HG03439 (cell line): ENCODE measurements around the gene ELAVL4.
"Not testable (repeated sequence)": the region's sequence is repeated elsewhere in the genome, so short reads cannot be mapped to it uniquely, and the experiment has no call there.

Experiments used
- ATAC-seq: cut with Tn5 transposase; IDR thresholded peaks from one replicate; pipeline ENCODE4 v1.9.1; 2021; ENCODE audit warnings: mild to moderate bottlenecking, moderate library complexity; ENCODE audit not compliant: unreplicated experiment

ELAVL4 gene

GRCh38 chr1:50123071-50123470 lies 14.4 kb downstream of the ELAVL4 start:
- ATAC-seq, result no peak

DNA sequence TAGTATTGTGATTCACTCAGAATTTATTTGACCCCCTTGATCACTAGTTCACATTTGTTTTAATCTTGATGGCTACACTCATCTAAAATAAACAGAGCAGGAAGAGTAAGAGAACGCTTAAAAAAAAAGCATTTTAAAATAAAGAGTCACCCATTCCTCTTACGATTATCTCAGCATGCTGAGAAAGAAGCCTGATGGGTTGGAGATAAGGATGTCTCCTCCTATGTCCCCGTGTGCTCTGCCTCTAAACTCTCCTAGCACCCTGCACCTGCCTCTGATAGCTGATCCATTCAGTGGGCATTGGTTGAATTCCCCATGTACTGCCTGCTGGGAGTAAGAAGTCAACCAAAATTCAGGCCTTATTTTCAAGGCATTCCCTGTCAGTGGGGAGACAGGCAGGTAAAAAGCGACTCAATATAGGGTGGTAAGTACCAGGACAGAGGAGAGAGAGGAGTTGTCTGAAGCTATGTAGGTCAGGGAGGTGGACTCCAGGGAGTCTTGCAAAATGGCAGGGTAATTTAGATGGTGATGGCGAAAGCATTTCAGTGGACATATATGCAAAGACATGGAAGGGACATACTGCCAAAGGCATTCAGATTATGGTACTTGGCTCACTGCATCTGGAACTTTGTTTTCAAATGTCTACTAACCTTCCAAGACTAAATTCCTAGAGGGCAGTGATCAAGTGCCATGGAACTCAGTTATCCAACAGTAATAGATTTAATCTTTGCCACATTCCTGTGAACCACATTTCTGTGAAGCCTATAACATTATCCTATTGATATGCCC lies 18.4 kb downstream of the ELAVL4 start:
- ATAC-seq, result no peak

- ATAC-seq, result no peak
These were observed 20.5 kb downstream of the ELAVL4 start for GRCh38 chr1:50129201-50129600.

GRCh38 chr1:50132347-50132894 lies 23.7 kb downstream of the ELAVL4 start:
- ATAC-seq, result no peak

DNA sequence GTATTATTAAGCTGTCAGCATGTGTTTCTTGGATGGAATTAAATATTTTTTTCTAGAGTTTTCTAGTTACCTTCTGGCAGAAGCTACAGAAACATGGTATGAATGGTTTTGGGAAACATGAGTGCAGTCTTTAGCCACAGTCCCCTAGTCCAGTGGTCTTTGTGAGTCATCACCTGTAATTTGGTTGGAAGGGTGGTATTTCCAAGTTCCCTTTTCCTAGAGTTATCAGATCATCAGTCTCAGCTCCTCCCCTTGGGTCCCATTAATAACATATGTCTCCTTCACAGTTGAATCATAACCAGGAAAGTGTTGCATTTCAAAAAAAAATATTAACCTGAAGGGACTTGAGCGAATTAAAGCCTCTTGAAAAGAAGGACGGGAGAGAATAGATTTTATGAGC lies 27.0 kb downstream of the ELAVL4 start:
- ATAC-seq, result no peak

DNA sequence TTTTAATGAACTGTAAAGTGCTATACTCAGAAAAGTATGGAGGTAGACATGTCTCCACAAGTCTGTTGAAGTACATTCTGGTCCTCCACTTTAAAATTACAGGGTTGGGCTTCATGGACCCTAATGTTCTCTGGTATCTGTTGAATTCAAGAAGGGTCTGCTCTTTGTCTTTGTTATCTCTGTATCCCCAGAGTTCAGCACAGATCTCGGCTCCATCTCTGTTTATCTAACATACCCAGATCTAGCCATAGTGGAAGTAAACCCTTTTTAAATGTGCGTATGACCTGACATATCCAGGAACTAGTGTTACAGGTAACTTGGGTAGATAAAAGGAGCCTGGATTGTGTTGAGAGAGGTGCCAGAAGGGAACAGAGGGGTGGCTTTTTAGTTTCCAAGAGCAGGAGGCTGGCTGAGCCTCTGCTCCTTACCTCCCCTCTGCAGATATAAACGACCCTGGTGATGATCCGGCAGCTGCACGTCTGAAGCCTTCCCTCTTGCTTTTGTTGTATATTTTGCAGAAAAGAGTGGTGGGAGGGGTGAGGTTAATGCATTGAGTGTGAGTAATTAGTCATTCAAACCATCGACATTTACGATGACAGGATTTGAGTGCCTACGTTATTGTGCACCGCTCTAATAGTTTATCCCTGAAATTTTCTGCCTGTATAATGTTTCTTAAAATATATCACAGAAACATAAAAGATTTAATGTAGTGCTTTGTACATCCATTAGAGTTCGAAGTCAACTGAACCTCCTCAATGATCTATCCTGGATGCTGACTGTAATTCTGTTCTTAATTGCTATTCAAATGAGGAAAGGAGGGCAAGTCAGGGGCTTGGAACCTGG lies 30.8 kb downstream of the ELAVL4 start:
- no peak for ATAC-seq

- ATAC-seq, result no peak
These were observed 31.4 kb downstream of the ELAVL4 start for GRCh38 chr1:50140182-50140447.

DNA sequence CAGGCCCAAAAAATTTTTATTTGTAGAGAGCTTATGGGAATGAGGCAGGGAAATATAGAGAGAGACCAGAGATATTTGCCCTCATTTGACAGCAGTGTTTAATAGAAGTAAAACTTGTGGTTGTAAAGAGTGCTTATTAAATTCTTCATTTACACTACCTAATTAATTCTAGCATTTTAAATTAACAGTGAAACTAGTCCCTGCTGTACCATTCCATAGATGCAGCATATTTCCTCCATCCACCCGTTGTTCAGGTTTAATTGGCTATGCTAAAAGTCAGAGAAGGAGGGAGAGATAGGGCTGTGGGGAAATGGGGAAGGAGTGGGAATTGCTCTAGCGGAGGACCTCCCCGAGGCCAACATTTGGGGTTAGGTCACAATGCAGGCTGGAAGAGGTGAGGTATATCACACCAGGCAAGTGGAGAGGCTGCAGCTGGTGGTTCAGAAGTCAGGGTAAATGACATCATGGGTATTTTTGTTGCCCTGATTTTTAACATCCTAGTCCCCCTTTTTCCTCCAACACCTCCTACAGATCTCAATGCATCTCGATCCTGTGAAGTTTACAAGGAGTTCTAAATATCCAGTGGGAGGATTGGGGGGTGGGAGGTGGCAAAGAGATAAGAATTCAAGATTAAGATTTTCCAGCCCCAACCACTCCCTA lies 38.6 kb downstream of the ELAVL4 start:
- ATAC-seq, result no peak

GRCh38 chr1:50148142-50148923 lies 39.6 kb downstream of the ELAVL4 start:
- ATAC-seq, result no peak

- no peak for ATAC-seq
These were observed 43.5 kb downstream of the ELAVL4 start for GRCh38 chr1:50152236-50152635.

GRCh38 chr1:50155541-50155940 lies 46.8 kb downstream of the ELAVL4 start:
- ATAC-seq, result no peak

- no peak for ATAC-seq
These were observed 47.7 kb downstream of the ELAVL4 start for GRCh38 chr1:50156241-50157010.

GRCh38 chr1:50157306-50157941 lies 48.7 kb downstream of the ELAVL4 start:
- ATAC-seq, result no peak

GRCh38 chr1:50158421-50158820 lies 49.7 kb downstream of the ELAVL4 start:
- no peak for ATAC-seq

GRCh38 chr1:50163680-50164079 lies 55.0 kb downstream of the ELAVL4 start:
- no peak for ATAC-seq

DNA sequence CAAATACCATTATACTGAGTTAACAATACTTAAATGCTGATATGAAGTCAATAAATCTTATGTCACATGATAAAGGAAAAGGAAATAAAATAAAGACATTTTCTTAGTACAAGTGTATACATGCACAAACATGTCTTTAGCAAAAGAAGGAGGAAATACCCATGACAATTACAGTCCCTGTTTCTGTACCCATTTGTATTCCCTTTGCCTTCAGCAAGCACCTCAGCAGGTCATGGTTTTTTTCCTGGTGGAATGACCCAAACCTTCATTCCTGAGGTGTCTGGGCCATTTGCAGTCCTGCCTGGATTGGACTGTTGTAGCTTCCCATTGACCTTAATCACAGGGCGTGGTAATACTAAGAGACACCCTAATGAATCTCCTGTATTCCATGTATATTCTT lies 57.6 kb downstream of the ELAVL4 start:
- ATAC-seq, result not testable (repeated sequence)

DNA sequence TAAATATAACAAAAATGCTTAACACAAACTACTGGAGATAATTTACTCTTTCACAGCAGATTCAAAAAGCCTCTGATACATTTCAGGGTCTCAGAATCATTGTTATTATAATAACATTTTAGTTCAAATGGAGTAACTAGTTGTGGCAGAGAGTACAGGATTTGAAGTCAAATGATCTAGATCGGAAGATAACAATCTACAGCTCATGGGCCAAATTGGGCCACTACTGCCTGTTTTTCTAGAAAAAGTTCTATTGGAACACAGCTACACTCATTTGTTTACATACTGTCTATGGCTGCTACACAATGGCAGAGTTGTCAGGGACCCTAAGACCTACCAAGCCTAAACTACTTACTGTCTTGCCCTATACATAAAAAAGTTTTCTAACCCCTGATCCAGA lies 63.6 kb downstream of the ELAVL4 start:
- ATAC-seq, result no peak

GRCh38 chr1:50174101-50174500 lies 65.4 kb downstream of the ELAVL4 start:
- ATAC-seq, result no peak
